NCI-H748 treated with DMSO at 0.1 percent for 48 hours (cell line): ENCODE results near the gene THSD4.
"Not testable (repeated sequence)": the region's sequence is repeated elsewhere in the genome, so short reads cannot be mapped to it uniquely, and the experiment has no call there.

ENCODE experiments used
- DNase-seq: peaks from one replicate; lab custom pipeline; 2025; lab: John Stamatoyannopoulos, UW

The THSD4 gene

GRCh38 chr15:71124937-71125790, 9.9 kb downstream of the THSD4 start:
- DNase-seq: no peak

- no peak for DNase-seq
Measured at GRCh38 chr15:71125831-71126450, 10.7 kb downstream of the THSD4 start.

- DNase-seq: no peak
Measured at GRCh38 chr15:71127083-71127482, 11.8 kb downstream of the THSD4 start.

DNA sequence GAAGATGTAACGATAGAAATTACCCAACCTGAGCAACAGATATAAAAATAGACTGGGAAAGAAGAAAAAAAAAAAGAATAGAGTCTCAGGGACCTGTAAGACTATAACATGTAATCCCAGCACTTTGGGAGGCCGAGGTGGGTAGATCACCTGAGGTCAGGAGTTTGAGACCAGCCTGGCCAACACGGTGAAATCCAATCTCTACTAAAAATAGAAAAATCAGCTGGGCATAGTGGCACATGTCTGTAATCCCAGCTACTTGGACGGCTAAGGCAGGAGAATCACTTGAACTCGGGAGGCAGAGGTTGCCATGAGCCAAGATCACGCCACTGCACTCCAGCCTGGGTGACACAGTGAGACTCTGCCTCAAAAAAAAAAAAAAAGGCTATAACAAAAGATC, 12.9 kb downstream of the THSD4 start:
- not testable (repeated sequence) for DNase-seq

DNA sequence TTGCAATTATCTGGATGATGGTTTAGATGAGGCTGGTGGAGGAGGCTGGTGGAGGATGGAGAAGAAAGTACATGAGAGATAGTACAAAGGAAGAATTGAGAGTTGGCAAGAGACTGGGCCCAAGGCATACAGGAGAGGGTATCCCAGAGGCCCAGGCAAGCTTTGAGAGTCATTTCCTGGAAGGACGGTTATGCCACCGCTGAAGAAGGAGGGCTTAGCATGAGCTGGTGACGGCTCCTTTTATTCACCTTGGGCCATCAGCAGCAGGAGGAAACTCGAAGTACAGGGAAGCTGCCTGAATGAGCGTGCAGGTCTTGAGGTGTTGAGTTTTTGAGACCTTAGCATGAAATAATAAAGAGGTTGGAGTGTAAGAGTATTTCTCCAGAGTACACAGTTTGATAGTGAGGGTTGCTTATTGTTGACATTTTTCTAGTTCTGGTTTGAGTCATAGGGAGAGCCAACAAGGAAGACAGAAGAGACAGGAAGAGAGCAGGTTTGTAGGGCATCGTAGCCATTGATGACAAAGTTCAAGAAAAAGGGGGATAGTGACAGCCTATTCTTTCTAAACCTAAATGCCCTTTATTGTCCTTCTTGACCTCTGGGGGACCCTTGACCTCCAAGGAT, 13.8 kb downstream of the THSD4 start:
- no peak for DNase-seq

- DNase-seq: no peak
Measured at GRCh38 chr15:71129669-71130068, 14.4 kb downstream of the THSD4 start.

DNA sequence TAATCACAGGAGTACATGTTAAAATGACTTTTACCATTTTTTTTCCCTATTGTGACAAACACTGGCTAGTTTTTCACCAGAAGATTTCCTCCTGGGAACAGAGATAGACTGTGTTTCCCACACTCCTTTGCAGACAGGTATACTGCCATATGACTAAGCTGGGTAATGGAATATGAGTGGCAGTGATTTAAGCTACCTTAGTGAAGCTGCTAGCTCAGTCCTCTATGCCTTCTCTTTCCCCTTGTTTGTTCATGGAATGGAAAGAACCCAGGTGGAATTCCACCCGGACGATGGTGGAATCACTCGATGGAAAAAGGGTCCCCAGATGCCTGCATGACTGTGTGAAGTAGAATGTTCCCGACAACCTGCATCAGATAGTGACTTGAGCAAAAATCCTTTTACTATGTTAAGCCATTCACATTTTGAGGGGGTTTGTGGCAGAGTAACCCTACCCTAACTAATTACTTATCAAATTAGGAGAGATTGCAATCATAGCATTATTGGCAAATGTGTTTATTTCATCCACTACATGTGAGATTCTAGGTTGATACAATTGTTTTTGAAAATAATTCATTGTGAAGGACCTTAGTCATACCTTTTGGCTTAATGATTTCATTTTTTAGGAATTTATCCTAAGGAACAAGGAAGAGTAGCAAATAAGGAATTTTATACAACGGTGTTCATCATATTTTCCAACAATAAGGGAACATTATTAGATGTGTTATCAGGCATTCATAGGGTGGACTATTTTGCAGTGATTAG, 16.5 kb downstream of the THSD4 start:
- DNase-seq: no peak

DNA sequence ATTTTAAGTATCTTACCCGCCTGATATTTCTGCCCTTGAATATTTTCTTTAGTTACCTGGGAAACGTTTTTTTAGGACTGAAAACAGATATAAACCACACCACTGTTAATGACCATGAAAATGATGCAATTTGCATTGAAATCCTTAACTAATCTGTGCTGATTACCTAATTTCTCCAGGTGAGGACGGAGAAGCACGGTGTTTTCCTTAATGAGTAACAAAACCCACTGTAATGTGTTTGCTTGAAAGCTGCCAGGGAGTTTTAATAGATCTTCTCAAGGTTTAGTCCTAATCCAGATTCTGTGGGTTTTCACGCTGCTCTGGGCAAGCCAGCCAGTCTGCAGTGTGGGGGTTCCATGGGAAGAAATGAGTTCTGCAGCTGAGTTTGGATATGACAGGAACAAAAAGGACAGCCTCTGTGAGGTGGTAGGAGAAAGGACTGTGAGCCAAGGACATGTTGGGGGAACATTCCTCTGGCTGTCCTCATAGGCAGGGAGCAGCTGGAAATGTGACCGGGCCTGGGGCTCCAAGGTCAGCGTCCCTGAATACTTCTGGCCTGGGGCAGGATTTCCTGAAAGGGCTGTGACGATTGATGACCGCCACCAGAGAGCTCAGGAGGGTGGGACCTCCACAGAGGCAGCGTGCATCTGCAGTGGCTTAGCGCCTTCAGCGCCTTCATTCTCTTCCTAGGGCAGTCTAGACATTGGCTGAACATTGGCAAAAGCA, 18.6 kb downstream of the THSD4 start:
- DNase-seq: no peak

- DNase-seq: no peak
Measured at GRCh38 chr15:71136159-71136783, 21.0 kb downstream of the THSD4 start.

DNA sequence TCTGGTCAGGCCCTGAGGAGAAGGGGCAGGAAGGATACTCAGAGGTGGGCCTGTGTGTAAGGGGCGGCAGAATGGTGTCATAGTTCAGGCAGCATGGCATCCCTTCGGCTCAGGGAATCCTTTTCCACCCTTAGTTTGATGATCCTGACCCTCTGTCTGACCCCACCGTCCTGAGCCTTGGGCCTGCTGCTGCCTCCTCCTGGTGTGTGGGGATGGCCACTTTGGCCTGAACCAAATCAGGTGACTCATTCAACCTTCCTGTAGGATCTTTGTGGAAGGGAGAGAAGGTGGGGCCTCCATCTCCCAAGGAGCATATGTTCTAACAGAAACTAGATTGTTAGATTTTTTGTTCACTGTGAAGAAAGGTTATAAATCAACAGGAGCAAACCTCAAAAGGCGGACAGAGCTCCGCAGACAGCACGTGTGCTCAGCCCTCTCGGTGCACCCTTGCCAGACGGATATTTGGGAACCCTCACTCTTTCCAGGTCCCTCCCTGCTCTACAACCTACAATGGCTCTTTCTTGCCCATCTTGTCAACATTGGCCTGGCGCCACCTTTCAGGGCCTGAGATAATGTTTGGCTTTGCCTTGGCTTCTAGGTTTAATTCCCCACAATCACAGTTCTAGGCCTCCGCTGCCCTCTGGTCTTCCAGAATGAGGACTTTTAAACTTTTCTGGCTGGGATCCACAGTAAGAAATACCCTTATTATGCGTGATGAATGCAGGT, 21.7 kb downstream of the THSD4 start:
- no peak for DNase-seq

- DNase-seq: no peak
Measured at GRCh38 chr15:71138473-71138872, 23.2 kb downstream of the THSD4 start.

DNA sequence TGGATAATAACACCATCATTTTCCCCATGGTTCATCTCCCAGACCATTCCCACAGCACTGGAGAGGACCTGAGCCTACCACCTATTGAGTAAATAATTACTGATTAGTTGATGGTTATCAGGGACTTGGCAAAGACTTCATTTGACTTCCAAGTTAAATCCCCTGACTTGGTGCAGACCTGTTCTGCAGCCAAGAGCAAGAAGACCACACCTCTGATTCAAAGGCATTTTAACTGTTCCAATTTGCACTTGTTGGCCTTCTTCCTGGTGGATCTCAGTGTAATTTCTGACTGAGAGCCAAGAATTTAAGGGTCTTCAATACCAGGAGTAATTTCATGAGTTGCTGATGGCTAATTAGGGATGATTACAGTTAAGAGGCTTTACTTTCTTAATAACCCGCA, 24.0 kb downstream of the THSD4 start:
- DNase-seq: no peak

GRCh38 chr15:71141572-71141971, 26.3 kb downstream of the THSD4 start:
- no peak for DNase-seq

GRCh38 chr15:71142780-71143179, 27.5 kb downstream of the THSD4 start:
- DNase-seq: no peak

GRCh38 chr15:71143373-71144310, 28.4 kb downstream of the THSD4 start:
- DNase-seq: no peak

- DNase-seq: no peak
Measured at GRCh38 chr15:71145648-71146047, 30.4 kb downstream of the THSD4 start.

- DNase-seq: no peak
Measured at GRCh38 chr15:71146580-71146982, 31.3 kb downstream of the THSD4 start.

GRCh38 chr15:71148048-71148447, 32.8 kb downstream of the THSD4 start:
- no peak for DNase-seq
